Neural cell (in vitro differentiated cells): ENCODE results near the gene PLEKHA5.

ENCODE experiments used
- EP300 ChIP-seq: fragments of 450-650 bp; conservative IDR thresholded peaks from 2 replicates; pipeline ENCODE4 v1.6.1; 2014; ENCODE audit warnings: antibody characterized with exemption, mild to moderate bottlenecking, moderate library complexity; ENCODE audit not compliant: poor library complexity, severe bottlenecking
- EZH2 ChIP-seq: fragments of 200-600, 300-800 bp; shearing (Covaris generic), sonication (generic); IDR thresholded peaks from 2 replicates; pipeline ENCODE4 v1.6.1; 2014; ENCODE audit warnings: antibody characterized with exemption, low read length, borderline replicate concordance, mild to moderate bottlenecking; ENCODE audit not compliant: insufficient read depth, poor library complexity, severe bottlenecking
- MXI1 ChIP-seq: fragments of 450-650 bp; conservative IDR thresholded peaks from 2 replicates; pipeline ENCODE4 v1.6.1; 2014; ENCODE audit warnings: antibody characterized with exemption, mild to moderate bottlenecking; ENCODE audit not compliant: poor library complexity, severe bottlenecking
- POLR2AphosphoS5 ChIP-seq: IDR thresholded peaks from 2 replicates; pipeline ENCODE4 v1.6.1; 2012
- RAD21 ChIP-seq: fragments of 450-650 bp; conservative IDR thresholded peaks from 2 replicates; pipeline ENCODE4 v1.6.1; 2014; ENCODE audit warnings: antibody characterized with exemption, mild to moderate bottlenecking, moderate library complexity
- SMC3 ChIP-seq: fragments of 450-650 bp; conservative IDR thresholded peaks from 2 replicates; pipeline ENCODE4 v1.6.1; 2014; ENCODE audit warnings: antibody characterized with exemption, mild to moderate bottlenecking, moderate library complexity; ENCODE audit not compliant: poor library complexity
- TAF1 ChIP-seq: IDR thresholded peaks from 2 replicates; pipeline ENCODE4 v1.6.1; 2012; ENCODE audit warnings: low read depth
- TF ChIP-seq, protein P1 (sequence below): fragments of 450-650 bp; IDR thresholded peaks from 2 replicates; pipeline ENCODE4 v1.5.1; 2014; ENCODE audit warnings: antibody characterized with exemption, mild to moderate bottlenecking, moderate library complexity; ENCODE audit not compliant: poor library complexity, severe bottlenecking
- TF ChIP-seq, protein P2 (sequence below): IDR thresholded peaks from 2 replicates; pipeline ENCODE4 v1.6.1; 2012; ENCODE audit warnings: borderline replicate concordance

GRCh38 chr12:19338405-19338804 is 208.9 kb downstream of the PLEKHA5 start:
- TF ChIP-seq, protein P1, sequence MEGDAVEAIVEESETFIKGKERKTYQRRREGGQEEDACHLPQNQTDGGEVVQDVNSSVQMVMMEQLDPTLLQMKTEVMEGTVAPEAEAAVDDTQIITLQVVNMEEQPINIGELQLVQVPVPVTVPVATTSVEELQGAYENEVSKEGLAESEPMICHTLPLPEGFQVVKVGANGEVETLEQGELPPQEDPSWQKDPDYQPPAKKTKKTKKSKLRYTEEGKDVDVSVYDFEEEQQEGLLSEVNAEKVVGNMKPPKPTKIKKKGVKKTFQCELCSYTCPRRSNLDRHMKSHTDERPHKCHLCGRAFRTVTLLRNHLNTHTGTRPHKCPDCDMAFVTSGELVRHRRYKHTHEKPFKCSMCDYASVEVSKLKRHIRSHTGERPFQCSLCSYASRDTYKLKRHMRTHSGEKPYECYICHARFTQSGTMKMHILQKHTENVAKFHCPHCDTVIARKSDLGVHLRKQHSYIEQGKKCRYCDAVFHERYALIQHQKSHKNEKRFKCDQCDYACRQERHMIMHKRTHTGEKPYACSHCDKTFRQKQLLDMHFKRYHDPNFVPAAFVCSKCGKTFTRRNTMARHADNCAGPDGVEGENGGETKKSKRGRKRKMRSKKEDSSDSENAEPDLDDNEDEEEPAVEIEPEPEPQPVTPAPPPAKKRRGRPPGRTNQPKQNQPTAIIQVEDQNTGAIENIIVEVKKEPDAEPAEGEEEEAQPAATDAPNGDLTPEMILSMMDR, result no peak
- TF ChIP-seq EZH2, result no peak
- no peak for TF ChIP-seq EP300
- TF ChIP-seq POLR2AphosphoS5, result no peak
- no peak for TF ChIP-seq TAF1
- TF ChIP-seq, protein P2, sequence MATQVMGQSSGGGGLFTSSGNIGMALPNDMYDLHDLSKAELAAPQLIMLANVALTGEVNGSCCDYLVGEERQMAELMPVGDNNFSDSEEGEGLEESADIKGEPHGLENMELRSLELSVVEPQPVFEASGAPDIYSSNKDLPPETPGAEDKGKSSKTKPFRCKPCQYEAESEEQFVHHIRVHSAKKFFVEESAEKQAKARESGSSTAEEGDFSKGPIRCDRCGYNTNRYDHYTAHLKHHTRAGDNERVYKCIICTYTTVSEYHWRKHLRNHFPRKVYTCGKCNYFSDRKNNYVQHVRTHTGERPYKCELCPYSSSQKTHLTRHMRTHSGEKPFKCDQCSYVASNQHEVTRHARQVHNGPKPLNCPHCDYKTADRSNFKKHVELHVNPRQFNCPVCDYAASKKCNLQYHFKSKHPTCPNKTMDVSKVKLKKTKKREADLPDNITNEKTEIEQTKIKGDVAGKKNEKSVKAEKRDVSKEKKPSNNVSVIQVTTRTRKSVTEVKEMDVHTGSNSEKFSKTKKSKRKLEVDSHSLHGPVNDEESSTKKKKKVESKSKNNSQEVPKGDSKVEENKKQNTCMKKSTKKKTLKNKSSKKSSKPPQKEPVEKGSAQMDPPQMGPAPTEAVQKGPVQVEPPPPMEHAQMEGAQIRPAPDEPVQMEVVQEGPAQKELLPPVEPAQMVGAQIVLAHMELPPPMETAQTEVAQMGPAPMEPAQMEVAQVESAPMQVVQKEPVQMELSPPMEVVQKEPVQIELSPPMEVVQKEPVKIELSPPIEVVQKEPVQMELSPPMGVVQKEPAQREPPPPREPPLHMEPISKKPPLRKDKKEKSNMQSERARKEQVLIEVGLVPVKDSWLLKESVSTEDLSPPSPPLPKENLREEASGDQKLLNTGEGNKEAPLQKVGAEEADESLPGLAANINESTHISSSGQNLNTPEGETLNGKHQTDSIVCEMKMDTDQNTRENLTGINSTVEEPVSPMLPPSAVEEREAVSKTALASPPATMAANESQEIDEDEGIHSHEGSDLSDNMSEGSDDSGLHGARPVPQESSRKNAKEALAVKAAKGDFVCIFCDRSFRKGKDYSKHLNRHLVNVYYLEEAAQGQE, result no peak
- no peak for TF ChIP-seq RAD21
- no peak for TF ChIP-seq SMC3
- no peak for TF ChIP-seq MXI1
